KMS-11 (cell line): ENCODE data around the gene DISC1.
"Not testable (repeated sequence)": the region's sequence is repeated elsewhere in the genome, so short reads cannot be mapped to it uniquely, and the experiment has no call there.

Source experiments
- H2AFZ ChIP-seq: fragments of 200-600 bp; sonication (generic); 2 replicates; pipeline ENCODE4 v1.6.1; 2016; ENCODE audit warnings: antibody characterized with exemption, mixed run types, low read depth
- H3K27ac ChIP-seq: fragments of 200-600 bp; sonication (generic); 2 replicates; pipeline ENCODE4 v1.6.1; 2016; ENCODE audit warnings: mild to moderate bottlenecking, mixed run types
- H3K27me3 ChIP-seq: fragments of 200-600 bp; sonication (generic); 2 replicates; pipeline ENCODE4 v1.6.1; 2017; ENCODE audit warnings: mild to moderate bottlenecking, low read depth, mixed run types, moderate library complexity; ENCODE audit not compliant: insufficient read depth
- H3K36me3 ChIP-seq: fragments of 200-600 bp; sonication (generic); 2 replicates; pipeline ENCODE4 v1.6.1; 2017; ENCODE audit warnings: mild to moderate bottlenecking, mixed run types; ENCODE audit not compliant: insufficient read depth
- H3K4me1 ChIP-seq: fragments of 200-600 bp; sonication (generic); 2 replicates; pipeline ENCODE4 v1.6.1; 2016; ENCODE audit warnings: mild to moderate bottlenecking, low read depth, mixed run types; ENCODE audit not compliant: poor library complexity, severe bottlenecking
- H3K4me2 ChIP-seq: fragments of 200-600 bp; sonication (generic); 2 replicates; pipeline ENCODE4 v1.7.0; 2016; ENCODE audit warnings: mild to moderate bottlenecking, mixed run types
- H3K4me3 ChIP-seq: fragments of 200-600 bp; sonication (generic); IDR thresholded peaks from 2 replicates; pipeline ENCODE4 v1.6.1; 2017; ENCODE audit warnings: low read depth, low read length, mixed read lengths; ENCODE audit not compliant: insufficient read depth
- H3K79me2 ChIP-seq: fragments of 200-600 bp; sonication (generic); 2 replicates; pipeline ENCODE4 v1.6.1; 2016; ENCODE audit warnings: low read depth, mixed run types; ENCODE audit not compliant: insufficient read depth
- H3K9ac ChIP-seq: fragments of 200-600 bp; sonication (generic); 2 replicates; pipeline ENCODE4 v1.6.1; 2016; ENCODE audit warnings: mild to moderate bottlenecking, mixed run types
- H4K20me1 ChIP-seq: fragments of 200-600 bp; sonication (generic); 2 replicates; pipeline ENCODE4 v1.6.1; 2016; ENCODE audit warnings: mild to moderate bottlenecking, mixed run types; ENCODE audit not compliant: insufficient read depth
- TF ChIP-seq, protein P1 (sequence below): fragments of 200-600 bp; sonication (generic); conservative IDR thresholded peaks from 2 replicates; pipeline ENCODE4 v1.6.1; 2017; ENCODE audit warnings: low read depth, mild to moderate bottlenecking, antibody characterized with exemption, low read length, moderate library complexity, mixed read lengths

The DISC1 gene

DNA sequence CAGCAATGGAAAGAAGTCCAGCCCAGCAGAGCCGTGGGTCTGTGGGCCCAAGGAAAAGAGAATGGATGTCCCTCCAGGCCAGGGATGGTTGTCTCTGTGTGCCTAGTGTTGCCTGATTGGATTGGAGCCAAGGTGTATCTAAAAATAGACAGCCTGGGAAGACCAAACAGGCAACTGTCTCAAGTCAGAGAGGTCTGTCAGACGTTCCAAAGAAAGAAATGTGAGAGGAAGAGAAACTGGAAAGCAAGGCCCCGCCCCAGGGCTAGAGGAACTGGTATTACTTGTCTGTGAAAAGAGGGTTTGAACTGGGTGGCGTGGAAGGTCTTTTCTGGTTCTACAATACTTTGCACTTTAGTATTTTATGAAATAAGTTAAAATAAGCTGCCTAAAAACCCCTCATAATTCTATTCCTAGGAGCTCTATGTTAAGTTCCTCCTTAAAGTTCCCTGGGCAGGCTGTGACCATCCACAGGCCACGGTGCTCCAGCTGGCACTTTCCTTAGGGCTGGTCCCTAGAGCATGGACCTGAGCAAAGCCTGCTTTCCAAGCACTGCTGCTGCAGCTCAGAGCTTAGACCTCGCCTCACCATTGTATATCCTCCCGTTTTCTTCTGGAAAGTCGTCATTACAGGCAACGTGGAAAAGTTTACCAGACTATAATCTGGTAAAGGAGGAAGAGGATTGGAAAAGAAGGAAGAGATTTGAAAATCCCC, 151.6 kb downstream of the DISC1 start:
- H2AFZ ChIP-seq = no peak overlapping the region

GRCh38 chr1:231779081-231779480, 152.5 kb downstream of the DISC1 start:
- Histone ChIP-seq H3K27ac (no peak overlapping the region), H3K9ac (no peak overlapping the region), H3K4me3 (no peak overlapping the region), H3K79me2 (no peaks in the 10 kb centered on the region), H3K27me3 (no peaks in the 10 kb centered on the region), H3K4me2 (no peak overlapping the region), H3K4me1 (no peaks in the 10 kb centered on the region), H4K20me1 (no peaks in the 10 kb centered on the region), H2AFZ (no peak overlapping the region), H3K36me3 (no peaks in the 10 kb centered on the region)
- TF ChIP-seq, protein P1, sequence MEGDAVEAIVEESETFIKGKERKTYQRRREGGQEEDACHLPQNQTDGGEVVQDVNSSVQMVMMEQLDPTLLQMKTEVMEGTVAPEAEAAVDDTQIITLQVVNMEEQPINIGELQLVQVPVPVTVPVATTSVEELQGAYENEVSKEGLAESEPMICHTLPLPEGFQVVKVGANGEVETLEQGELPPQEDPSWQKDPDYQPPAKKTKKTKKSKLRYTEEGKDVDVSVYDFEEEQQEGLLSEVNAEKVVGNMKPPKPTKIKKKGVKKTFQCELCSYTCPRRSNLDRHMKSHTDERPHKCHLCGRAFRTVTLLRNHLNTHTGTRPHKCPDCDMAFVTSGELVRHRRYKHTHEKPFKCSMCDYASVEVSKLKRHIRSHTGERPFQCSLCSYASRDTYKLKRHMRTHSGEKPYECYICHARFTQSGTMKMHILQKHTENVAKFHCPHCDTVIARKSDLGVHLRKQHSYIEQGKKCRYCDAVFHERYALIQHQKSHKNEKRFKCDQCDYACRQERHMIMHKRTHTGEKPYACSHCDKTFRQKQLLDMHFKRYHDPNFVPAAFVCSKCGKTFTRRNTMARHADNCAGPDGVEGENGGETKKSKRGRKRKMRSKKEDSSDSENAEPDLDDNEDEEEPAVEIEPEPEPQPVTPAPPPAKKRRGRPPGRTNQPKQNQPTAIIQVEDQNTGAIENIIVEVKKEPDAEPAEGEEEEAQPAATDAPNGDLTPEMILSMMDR = no peak

More for the DNA sequence above, 151.6 kb downstream of the DISC1 start:
- no peak overlapping the region for H3K9ac ChIP-seq
- H3K27ac ChIP-seq = no peak overlapping the region
- no peaks in the 10 kb centered on the region for H3K27me3 ChIP-seq
- H4K20me1 ChIP-seq = no peaks in the 10 kb centered on the region
- H3K4me2 ChIP-seq = no peak overlapping the region
- TF ChIP-seq, protein P1 = no peak
- no peaks in the 10 kb centered on the region for H3K4me1 ChIP-seq
- no peaks in the 10 kb centered on the region for H3K36me3 ChIP-seq
- no peak overlapping the region for H3K4me3 ChIP-seq
- no peaks in the 10 kb centered on the region for H3K79me2 ChIP-seq

DNA sequence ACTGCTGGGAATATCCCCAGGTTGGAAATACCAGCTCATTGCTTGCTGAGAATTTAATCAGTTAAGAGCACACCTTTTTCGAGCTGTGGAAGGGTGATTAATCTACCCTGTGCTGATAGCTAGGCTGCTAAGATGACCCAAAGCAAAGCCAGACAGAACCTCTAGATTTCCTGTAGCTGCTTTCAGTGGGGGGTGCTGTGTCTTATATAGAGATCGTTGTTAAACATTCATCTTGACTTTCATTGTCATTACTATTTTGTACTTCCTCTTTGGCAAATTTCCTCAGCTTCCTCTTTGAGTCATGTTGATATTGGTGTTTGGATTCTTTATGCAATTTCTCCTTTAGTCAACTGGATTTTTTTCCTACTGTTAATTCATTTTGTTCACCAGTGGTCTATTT, 155.3 kb downstream of the DISC1 start:
- H3K27ac ChIP-seq = no peak overlapping the region
- H3K4me3 ChIP-seq = no peak overlapping the region
- H3K79me2 ChIP-seq = no peaks in the 10 kb centered on the region
- no peaks in the 10 kb centered on the region for H3K36me3 ChIP-seq
- H3K4me1 ChIP-seq = no peaks in the 10 kb centered on the region
- H4K20me1 ChIP-seq = no peaks in the 10 kb centered on the region
- no peak overlapping the region for H3K4me2 ChIP-seq
- no peak overlapping the region for H3K9ac ChIP-seq
- no peaks in the 10 kb centered on the region for H3K27me3 ChIP-seq
- H2AFZ ChIP-seq = no peak overlapping the region
- TF ChIP-seq, protein P1 = no peak

DNA sequence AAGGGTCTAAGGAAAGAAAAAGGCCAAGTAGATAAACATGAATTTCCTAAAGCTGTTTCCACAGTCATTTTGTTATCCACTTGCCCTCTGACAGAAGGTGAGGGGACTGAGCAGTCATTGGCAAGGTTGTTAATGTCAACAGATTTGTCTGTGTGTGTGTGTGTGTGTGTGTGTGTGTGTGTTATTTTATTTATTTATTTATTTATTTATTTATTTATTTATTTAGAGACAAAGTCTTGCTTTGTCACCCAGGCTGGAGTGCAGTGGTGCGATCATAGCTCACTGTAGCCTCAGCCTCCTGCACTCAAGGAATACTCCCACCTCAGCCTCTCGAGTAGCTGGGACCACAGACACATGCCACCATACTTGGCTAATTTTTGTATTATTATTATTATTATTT, 158.5 kb downstream of the DISC1 start:
- not testable (repeated sequence) for H3K4me2 ChIP-seq, H3K36me3 ChIP-seq, H3K9ac ChIP-seq, H3K4me3 ChIP-seq, H3K27me3 ChIP-seq, H3K27ac ChIP-seq, H3K79me2 ChIP-seq, H4K20me1 ChIP-seq, H2AFZ ChIP-seq, H3K4me1 ChIP-seq

- H3K27me3 ChIP-seq = no peaks in the 10 kb centered on the region
- no peaks in the 10 kb centered on the region for H3K4me1 ChIP-seq
- no peaks in the 10 kb centered on the region for H3K79me2 ChIP-seq
- no peak overlapping the region for H3K9ac ChIP-seq
- no peak overlapping the region for H2AFZ ChIP-seq
- H3K36me3 ChIP-seq = no peaks in the 10 kb centered on the region
- no peak overlapping the region for H3K27ac ChIP-seq
- no peaks in the 10 kb centered on the region for H4K20me1 ChIP-seq
- TF ChIP-seq, protein P1 = no peak
- no peak overlapping the region for H3K4me2 ChIP-seq
- no peak overlapping the region for H3K4me3 ChIP-seq
Measured at GRCh38 chr1:231786126-231786525, 159.5 kb downstream of the DISC1 start.
